ENCODE data around the gene HOXA3. TPM values are rescaled to one million over a fixed set of nuclear protein-coding genes. Genes with fewer than 3 reads are reported as not detected.

Gene HOXA3
- total and polyA plus RNA-seq, 9 donors = 0.36 to 50.9 (median 2.3) TPM

GRCh38 chr7:27126596-27127327 is 25.6 kb downstream of the HOXA3 start:
- Histone ChIP-seq H3K4me3 (no peak overlapping the region), H3K36me3 (no peaks in the 10 kb centered on the region), H3K27me3 (no peaks in the 10 kb centered on the region), H3K9me3 (peaks cover 0 to 5% of the 10 kb centered on the region in 2 donors), H3K4me1 (ENCODE audit: insufficient read depth) (peaks cover 6% of the 10 kb centered on the region), H3K27ac (no peak overlapping the region)
- intact Hi-C loops (cut with DNase I) = no loop called here
- TF ChIP-seq, protein P1, sequence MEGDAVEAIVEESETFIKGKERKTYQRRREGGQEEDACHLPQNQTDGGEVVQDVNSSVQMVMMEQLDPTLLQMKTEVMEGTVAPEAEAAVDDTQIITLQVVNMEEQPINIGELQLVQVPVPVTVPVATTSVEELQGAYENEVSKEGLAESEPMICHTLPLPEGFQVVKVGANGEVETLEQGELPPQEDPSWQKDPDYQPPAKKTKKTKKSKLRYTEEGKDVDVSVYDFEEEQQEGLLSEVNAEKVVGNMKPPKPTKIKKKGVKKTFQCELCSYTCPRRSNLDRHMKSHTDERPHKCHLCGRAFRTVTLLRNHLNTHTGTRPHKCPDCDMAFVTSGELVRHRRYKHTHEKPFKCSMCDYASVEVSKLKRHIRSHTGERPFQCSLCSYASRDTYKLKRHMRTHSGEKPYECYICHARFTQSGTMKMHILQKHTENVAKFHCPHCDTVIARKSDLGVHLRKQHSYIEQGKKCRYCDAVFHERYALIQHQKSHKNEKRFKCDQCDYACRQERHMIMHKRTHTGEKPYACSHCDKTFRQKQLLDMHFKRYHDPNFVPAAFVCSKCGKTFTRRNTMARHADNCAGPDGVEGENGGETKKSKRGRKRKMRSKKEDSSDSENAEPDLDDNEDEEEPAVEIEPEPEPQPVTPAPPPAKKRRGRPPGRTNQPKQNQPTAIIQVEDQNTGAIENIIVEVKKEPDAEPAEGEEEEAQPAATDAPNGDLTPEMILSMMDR (IDR thresholded peaks at IDR 0.05) = no peak
- TF ChIP-seq EP300 (IDR thresholded peaks at IDR 0.05) (no peak), POLR2A (IDR thresholded peaks at IDR 0.05) (no peak)
- no peak for DNase-seq
- 27 to 53% (median 34%) methylated on average over 3 of the region's 3 CpGs for WGBS, 3 donors

DNA sequence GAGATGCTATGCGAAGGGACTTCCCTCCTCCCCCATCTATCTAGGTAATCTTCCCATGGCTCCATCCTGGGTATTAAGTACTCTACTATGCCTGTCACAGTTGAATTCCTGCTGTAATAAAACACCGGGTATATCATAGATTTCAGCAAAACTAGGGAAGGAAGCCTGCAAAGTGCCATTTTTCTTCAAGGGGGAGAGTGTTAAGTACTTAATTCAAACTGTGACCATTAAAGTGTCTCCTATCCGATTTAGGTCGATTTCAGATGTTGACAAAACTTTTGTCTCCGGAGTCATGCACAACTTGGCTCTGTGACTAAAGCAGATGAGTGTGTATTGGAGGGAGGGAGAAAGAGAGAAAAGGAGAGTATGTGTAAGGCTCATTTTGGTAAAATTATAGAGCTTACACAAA is 26.4 kb downstream of the HOXA3 start:
- no peak for TF ChIP-seq POLR2A (IDR thresholded peaks at IDR 0.05)
- TF ChIP-seq, protein P1 (IDR thresholded peaks at IDR 0.05) = no peak
- no peak for TF ChIP-seq EP300 (IDR thresholded peaks at IDR 0.05)
- peaks cover 0 to 5% of the 10 kb centered on the region in 2 donors for H3K9me3 ChIP-seq
- intact Hi-C loops (cut with DNase I) = no loop called here
- peaks cover 3% of the 10 kb centered on the region for H3K4me1 ChIP-seq (ENCODE audit: insufficient read depth)
- WGBS, 3 donors = 42 to 57% (median 42%) methylated on average over 5 of the region's 5 CpGs
- no peak for DNase-seq
- H3K4me3 ChIP-seq = no peak overlapping the region
- H3K36me3 ChIP-seq = no peaks in the 10 kb centered on the region
- no peaks in the 10 kb centered on the region for H3K27me3 ChIP-seq
- no peak overlapping the region for H3K27ac ChIP-seq

DNA sequence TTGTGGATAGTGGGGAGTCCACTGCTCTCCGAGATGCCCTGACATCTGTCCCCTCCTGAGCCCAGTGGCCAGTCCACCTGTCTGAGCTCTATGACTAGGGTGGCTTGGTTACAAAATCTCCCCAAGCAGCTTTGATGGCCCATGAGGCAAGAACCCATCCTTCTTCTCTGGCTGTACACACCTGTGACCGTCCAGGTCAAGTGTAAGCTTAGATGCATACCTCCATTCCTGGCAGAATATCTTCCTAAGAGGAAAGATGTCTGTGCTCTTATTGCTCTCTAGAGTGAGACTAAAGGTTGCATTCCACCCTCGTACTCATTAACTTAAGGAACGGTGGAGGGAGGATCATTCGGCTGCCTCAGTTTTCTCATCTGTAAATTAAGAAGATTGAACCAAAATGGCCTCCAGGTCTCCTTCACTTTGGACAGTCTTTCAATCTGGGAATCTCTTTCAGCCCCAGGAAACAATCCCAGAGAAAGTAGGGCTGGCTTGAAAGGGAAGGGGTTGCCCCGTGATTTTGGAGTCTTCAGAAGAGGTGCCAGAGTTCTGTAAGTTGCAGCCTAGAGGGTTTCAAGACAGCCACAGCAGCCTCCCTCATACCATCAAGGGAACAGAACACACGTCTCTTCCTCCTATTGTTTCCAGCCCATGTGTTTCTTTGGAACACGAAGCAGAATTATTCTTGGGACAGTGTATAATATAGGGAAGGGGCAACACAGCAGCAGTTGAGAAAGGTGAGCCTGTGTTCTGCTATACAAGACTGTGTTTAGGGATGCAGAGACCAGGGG is 27.3 kb downstream of the HOXA3 start:
- DNase-seq = no peak

More for the DNA sequence above, 27.3 kb downstream of the HOXA3 start:
- Histone ChIP-seq H3K4me1 (ENCODE audit: insufficient read depth) (peaks cover 3% of the 10 kb centered on the region), H3K4me3 (no peak overlapping the region), H3K27ac (no peak overlapping the region), H3K27me3 (no peaks in the 10 kb centered on the region), H3K36me3 (no peaks in the 10 kb centered on the region), H3K9me3 (peaks cover 0 to 5% of the 10 kb centered on the region in 2 donors)
- WGBS, 3 donors = 62 to 75% (median 63%) methylated on average over 8 of the region's 8 CpGs
- TF ChIP-seq EP300 (IDR thresholded peaks at IDR 0.05) (no peak), POLR2A (IDR thresholded peaks at IDR 0.05) (no peak)
- TF ChIP-seq, protein P1 (IDR thresholded peaks at IDR 0.05) = no peak
- intact Hi-C loops (cut with DNase I) = no loop called here

All from ovary (tissue), 9 donors.